Measurements from ENCODE around the gene TAS2R4. TPM values are rescaled to one million over a fixed set of nuclear protein-coding genes. Genes with fewer than 3 reads are reported as not detected.

Gene TAS2R4
- under 1 TPM; 0.16 to 0.83 (median 0.59) TPM for total RNA-seq
- 3.2 TPM for total RNA-seq (2013)

DNA sequence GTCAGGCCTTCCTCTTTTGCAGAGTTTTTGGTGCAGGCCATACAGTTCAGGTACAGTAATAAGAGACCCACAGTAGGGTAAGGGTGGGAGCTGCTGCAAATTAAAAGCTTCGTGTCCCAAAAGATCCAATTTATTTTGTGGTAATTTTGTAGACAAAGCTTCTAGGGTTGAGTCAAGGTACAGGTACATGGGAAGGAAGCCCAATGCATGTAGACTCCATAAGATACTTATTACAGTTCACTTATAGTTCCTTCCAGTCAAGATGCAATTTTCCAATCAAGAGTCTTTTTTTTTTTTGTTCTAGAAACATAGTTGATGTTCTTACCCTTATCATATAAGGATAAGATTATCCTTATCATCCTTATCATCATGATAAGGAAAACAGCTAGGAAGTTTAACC, at the start of gene TAS2R4:
Gene TAS2R4 (plus strand): TSS at position 301 of the 400 bp plus-strand sequence. CDS start 1,815 bp downstream, outside the sequence.
- no peak within 1 kb of the TSS for H3K4me3 Mint-ChIP-seq
- DNase-seq: no peak
- Histone ChIP-seq H3K4me1 (ENCODE audit: control insufficient read depth, insufficient read depth, low read length) (no peaks in the 10 kb centered on the region), H3K27me3 (ENCODE audit: control insufficient read depth, insufficient read depth, low read length) (no peaks in the 10 kb centered on the region), H3K4me3 (ENCODE audit: low read length) (no peak within 1 kb of the TSS), H3K36me3 (ENCODE audit: control insufficient read depth, insufficient read depth, low read length) (peaks cover 7% of the 10 kb centered on the region), H3K27ac (ENCODE audit: low read length) (no peak within 1 kb of the TSS), H3K9me3 (ENCODE audit: control insufficient read depth, insufficient read depth, low read length) (no peaks in the 10 kb centered on the region)
- intact Hi-C loops (cut with micrococcal nuclease): no loop called here
- ATAC-seq: no peak
- TF ChIP-seq CTCF (IDR thresholded peaks at IDR 0.05): no peak
- WGBS (ENCODE audit: insufficient coverage): 87% methylated on average over 1 of the region's 1 CpG
- H3K9me3 Mint-ChIP-seq: no peaks in the 10 kb centered on the region
- H3K27me3 Mint-ChIP-seq (ENCODE audit: low read depth in 2 of 2): no peaks in the 10 kb centered on the region
- no peak within 1 kb of the TSS for H3K27ac Mint-ChIP-seq
- peaks cover 7% of the 10 kb centered on the region for H3K36me3 Mint-ChIP-seq
- peaks cover 0 to 12% of the 10 kb centered on the region in 2 donors for H3K4me1 Mint-ChIP-seq

DNA sequence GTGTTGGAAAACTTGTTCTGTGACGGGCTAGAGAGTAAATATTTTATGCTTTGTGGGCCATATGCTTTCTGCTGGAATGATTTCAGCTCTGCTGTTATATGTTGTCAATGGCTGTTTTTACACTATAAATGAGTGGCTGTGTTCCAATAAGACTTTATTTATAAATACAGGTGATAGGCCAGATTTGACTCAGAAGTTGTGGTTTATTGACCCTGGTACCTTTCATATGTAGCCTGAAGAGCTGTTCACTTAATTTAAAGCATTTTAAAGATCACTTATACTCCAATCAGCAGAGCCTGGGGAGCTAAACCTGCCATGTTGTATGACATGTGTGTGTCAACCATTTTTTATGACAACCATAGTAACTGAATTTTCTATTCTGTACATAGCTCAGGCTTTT, 47.5 kb upstream of the TAS2R4 start:
- WGBS (ENCODE audit: insufficient coverage): 100% methylated on average over 1 of the region's 1 CpG
- H3K27me3 ChIP-seq (ENCODE audit: control insufficient read depth, insufficient read depth, low read length): no peaks in the 10 kb centered on the region
- ATAC-seq (no peak), DNase-seq (no peak)
- Mint-ChIP-seq H3K36me3 (no peaks in the 10 kb centered on the region), H3K27ac (no peak overlapping the region), H3K4me1 (peaks cover 0 to 6% of the 10 kb centered on the region in 2 donors), H3K4me3 (no peak overlapping the region), H3K9me3 (no peaks in the 10 kb centered on the region), H3K27me3 (ENCODE audit: low read depth in 2 of 2) (peaks cover 0 to 3% of the 10 kb centered on the region in 2 donors)
- H3K4me3 ChIP-seq (ENCODE audit: low read length): no peak overlapping the region
- intact Hi-C loops (cut with micrococcal nuclease): no loop called here
- TF ChIP-seq CTCF (IDR thresholded peaks at IDR 0.05): no peak
- H3K36me3 ChIP-seq (ENCODE audit: control insufficient read depth, insufficient read depth, low read length): no peaks in the 10 kb centered on the region
- H3K9me3 ChIP-seq (ENCODE audit: control insufficient read depth, insufficient read depth, low read length): no peaks in the 10 kb centered on the region
- no peaks in the 10 kb centered on the region for H3K4me1 ChIP-seq (ENCODE audit: control insufficient read depth, insufficient read depth, low read length)
- H3K27ac ChIP-seq (ENCODE audit: low read length): no peak overlapping the region

- intact Hi-C loops (cut with micrococcal nuclease): no loop called here
These were observed 44.9 kb upstream of the TAS2R4 start for GRCh38 chr7:141731476-141732149.

More at GRCh38 chr7:141731476-141732149, 44.9 kb upstream of the TAS2R4 start:
- 93% methylated on average over 19 of the region's 24 CpGs for WGBS (ENCODE audit: insufficient coverage)
- Histone ChIP-seq H3K27me3 (ENCODE audit: control insufficient read depth, insufficient read depth, low read length) (no peaks in the 10 kb centered on the region), H3K4me3 (ENCODE audit: low read length) (no peak overlapping the region), H3K36me3 (ENCODE audit: control insufficient read depth, insufficient read depth, low read length) (no peaks in the 10 kb centered on the region), H3K9me3 (ENCODE audit: control insufficient read depth, insufficient read depth, low read length) (no peaks in the 10 kb centered on the region), H3K4me1 (ENCODE audit: control insufficient read depth, insufficient read depth, low read length) (no peaks in the 10 kb centered on the region), H3K27ac (ENCODE audit: low read length) (no peak overlapping the region)
- Mint-ChIP-seq H3K36me3 (no peaks in the 10 kb centered on the region), H3K4me1 (peaks cover under 1 to 6% of the 10 kb centered on the region in 2 donors), H3K4me3 (no peak overlapping the region), H3K27ac (peak overlapping the region in 1 of 2 donors; percentile 48), H3K27me3 (ENCODE audit: low read depth in 2 of 2) (peaks cover 0 to 3% of the 10 kb centered on the region in 2 donors), H3K9me3 (no peaks in the 10 kb centered on the region)
- TF ChIP-seq CTCF (IDR thresholded peaks at IDR 0.05): no peak
- DNase-seq (no peak), ATAC-seq (peak in 1 of 3 donors; percentile 21)
